ENCODE results near the gene FGF6.

DNA sequence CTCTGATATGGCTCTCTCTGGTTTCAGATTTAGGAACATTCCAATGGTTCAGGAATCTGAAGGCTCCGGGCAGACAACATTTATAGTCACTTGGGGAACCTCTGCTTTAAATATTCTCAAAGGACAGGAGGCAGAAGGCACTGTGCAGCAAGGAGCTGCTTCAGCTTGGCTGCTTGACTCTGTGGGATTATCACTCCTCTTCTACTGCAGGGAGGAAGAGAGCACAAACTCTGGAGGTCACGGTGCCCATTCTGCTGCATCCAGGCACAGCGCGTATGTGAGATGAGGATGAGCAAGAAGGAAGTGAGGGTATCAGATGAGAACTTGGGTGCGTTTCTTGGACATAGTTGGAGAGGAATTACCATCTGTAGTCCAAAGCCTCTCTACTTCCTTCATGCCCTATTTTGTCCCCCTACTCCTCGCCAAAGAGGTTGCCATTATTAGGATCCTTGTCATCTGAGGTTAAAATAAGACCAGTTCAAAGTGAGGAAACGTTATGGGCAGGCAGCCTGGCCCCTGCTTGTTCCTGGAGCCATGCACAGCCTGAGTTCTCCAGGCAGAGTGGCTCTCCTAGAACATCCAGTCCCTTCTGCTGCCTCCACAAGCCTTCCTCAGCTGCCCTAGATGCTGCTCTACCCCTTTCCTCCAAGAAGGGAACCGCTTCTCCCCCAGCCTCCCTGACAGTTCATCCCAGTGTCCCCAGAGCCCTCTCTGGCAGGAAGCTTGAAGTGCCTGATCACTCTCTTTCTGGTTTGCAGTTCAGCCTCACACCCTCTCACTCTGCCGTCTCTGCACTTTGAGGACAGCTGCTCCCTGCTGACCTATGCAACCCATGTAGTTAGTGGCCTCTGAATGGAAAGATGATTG is 12.5 kb downstream of the FGF6 start:
- TF ChIP-seq, protein P1, sequence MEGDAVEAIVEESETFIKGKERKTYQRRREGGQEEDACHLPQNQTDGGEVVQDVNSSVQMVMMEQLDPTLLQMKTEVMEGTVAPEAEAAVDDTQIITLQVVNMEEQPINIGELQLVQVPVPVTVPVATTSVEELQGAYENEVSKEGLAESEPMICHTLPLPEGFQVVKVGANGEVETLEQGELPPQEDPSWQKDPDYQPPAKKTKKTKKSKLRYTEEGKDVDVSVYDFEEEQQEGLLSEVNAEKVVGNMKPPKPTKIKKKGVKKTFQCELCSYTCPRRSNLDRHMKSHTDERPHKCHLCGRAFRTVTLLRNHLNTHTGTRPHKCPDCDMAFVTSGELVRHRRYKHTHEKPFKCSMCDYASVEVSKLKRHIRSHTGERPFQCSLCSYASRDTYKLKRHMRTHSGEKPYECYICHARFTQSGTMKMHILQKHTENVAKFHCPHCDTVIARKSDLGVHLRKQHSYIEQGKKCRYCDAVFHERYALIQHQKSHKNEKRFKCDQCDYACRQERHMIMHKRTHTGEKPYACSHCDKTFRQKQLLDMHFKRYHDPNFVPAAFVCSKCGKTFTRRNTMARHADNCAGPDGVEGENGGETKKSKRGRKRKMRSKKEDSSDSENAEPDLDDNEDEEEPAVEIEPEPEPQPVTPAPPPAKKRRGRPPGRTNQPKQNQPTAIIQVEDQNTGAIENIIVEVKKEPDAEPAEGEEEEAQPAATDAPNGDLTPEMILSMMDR (IDR thresholded peaks at IDR 0.05; ENCODE audit: low read depth, low read length, poor library complexity, severe bottlenecking): no peak
- no peak for TF ChIP-seq EZH2phosphoT487 (IDR thresholded peaks at IDR 0.05; ENCODE audit: borderline replicate concordance, low read length)

Data from DOHH2 (cell line).